ENCODE data around the gene MRPL28. TPM values are rescaled to one million over a fixed set of nuclear protein-coding genes. Genes with fewer than 3 reads are reported as not detected.

MRPL28 gene
- polyA plus RNA-seq, 3 donors, result 68.6 to 88.5 (median 88.1) TPM

GRCh38 chr16:377419-377951, 7.1 kb upstream of the MRPL28 start:
- peaks cover 0 to 3% (median 2%) of the 10 kb centered on the region in 3 donors for H3K27me3 Mint-ChIP-seq (ENCODE audit: low read depth in 3 of 3)
- peaks cover 32% of the 10 kb centered on the region for H4K20me1 ChIP-seq (ENCODE audit: insufficient read depth, low read length)
- H3K4me1 Mint-ChIP-seq, result peaks cover 13% of the 10 kb centered on the region
- no peaks in the 10 kb centered on the region for H3K27me3 ChIP-seq (ENCODE audit: control insufficient read depth in 2 of 2, insufficient read depth in 2 of 2, low read length in 2 of 2)
- H3K9me3 Mint-ChIP-seq, result no peaks in the 10 kb centered on the region
- no peak for DNase-seq
- no peak overlapping the region for H3K27ac ChIP-seq (ENCODE audit: low read depth in 1 of 2, low read length in 2 of 2)
- H3K9me3 ChIP-seq (replicated peaks in 1 of 2; ENCODE audit: control insufficient read depth in 1 of 2, insufficient read depth in 1 of 2, low read length in 2 of 2), result no peaks in the 10 kb centered on the region
- no peak for TF ChIP-seq CTCF (IDR thresholded peaks at IDR 0.05)
- no peak overlapping the region for H3K27ac Mint-ChIP-seq
- peaks cover 47 to 54% of the 10 kb centered on the region in 2 donors for H3K36me3 ChIP-seq (replicated peaks in 1 of 2; ENCODE audit: control insufficient read depth in 1 of 2, insufficient read depth in 2 of 2, low read length in 2 of 2)
- WGBS (ENCODE audit: insufficient coverage), result 96% methylated on average over 39 of the region's 42 CpGs
- H3K79me2 ChIP-seq (ENCODE audit: insufficient read depth, low read length), result peaks cover 31% of the 10 kb centered on the region
- no peak overlapping the region for H3K4me3 ChIP-seq (replicated peaks in 1 of 3; ENCODE audit: low read depth in 2 of 3, low read length in 3 of 3)
- peaks cover 22 to 48% of the 10 kb centered on the region in 2 donors for H3K36me3 Mint-ChIP-seq
- peaks cover 15 to 20% of the 10 kb centered on the region in 2 donors for H3K4me1 ChIP-seq (ENCODE audit: control insufficient read depth in 1 of 2, insufficient read depth in 2 of 2, low read length in 2 of 2)
- intact Hi-C loops (cut with micrococcal nuclease), result no loop called here
- no peak overlapping the region for H3K9ac ChIP-seq (ENCODE audit: insufficient read depth, low read length, poor library complexity, severe bottlenecking)
- no peak overlapping the region for H3K4me3 Mint-ChIP-seq
- H3K4me2 ChIP-seq (replicated peaks; ENCODE audit: extremely low read depth, low read length, poor library complexity, severe bottlenecking), result no peak overlapping the region
- no peak overlapping the region for H2AFZ ChIP-seq (ENCODE audit: insufficient read depth, low read depth, low read length, poor library complexity, severe bottlenecking)

- Histone ChIP-seq H3K4me2 (replicated peaks; ENCODE audit: extremely low read depth, low read length, poor library complexity, severe bottlenecking) (no peak overlapping the region), H3K9me3 (replicated peaks in 1 of 2; ENCODE audit: control insufficient read depth in 1 of 2, insufficient read depth in 1 of 2, low read length in 2 of 2) (no peaks in the 10 kb centered on the region), H3K9ac (ENCODE audit: insufficient read depth, low read length, poor library complexity, severe bottlenecking) (no peak overlapping the region), H4K20me1 (ENCODE audit: insufficient read depth, low read length) (peaks cover 32% of the 10 kb centered on the region), H3K79me2 (ENCODE audit: insufficient read depth, low read length) (peaks cover 28% of the 10 kb centered on the region), H3K36me3 (replicated peaks in 1 of 2; ENCODE audit: control insufficient read depth in 1 of 2, insufficient read depth in 2 of 2, low read length in 2 of 2) (peaks cover 52 to 59% of the 10 kb centered on the region in 2 donors), H2AFZ (ENCODE audit: insufficient read depth, low read depth, low read length, poor library complexity, severe bottlenecking) (no peak overlapping the region), H3K4me3 (replicated peaks in 1 of 3; ENCODE audit: low read depth in 2 of 3, low read length in 3 of 3) (no peak overlapping the region), H3K27ac (ENCODE audit: low read depth in 1 of 2, low read length in 2 of 2) (no peak overlapping the region), H3K4me1 (ENCODE audit: control insufficient read depth in 1 of 2, insufficient read depth in 2 of 2, low read length in 2 of 2) (peaks cover 15 to 17% of the 10 kb centered on the region in 2 donors), H3K27me3 (ENCODE audit: control insufficient read depth in 2 of 2, insufficient read depth in 2 of 2, low read length in 2 of 2) (no peaks in the 10 kb centered on the region)
- Mint-ChIP-seq H3K4me1 (peaks cover 12% of the 10 kb centered on the region), H3K9me3 (no peaks in the 10 kb centered on the region), H3K4me3 (no peak overlapping the region), H3K36me3 (peaks cover 27 to 54% of the 10 kb centered on the region in 2 donors), H3K27ac (no peak overlapping the region), H3K27me3 (ENCODE audit: low read depth in 3 of 3) (peaks cover under 1 to 2% (median 2%) of the 10 kb centered on the region in 3 donors)
- intact Hi-C loops (cut with micrococcal nuclease), result no loop called here
- WGBS (ENCODE audit: insufficient coverage), result 97% methylated on average over 16 of the region's 26 CpGs
- TF ChIP-seq CTCF (IDR thresholded peaks at IDR 0.05), result no peak
- DNase-seq, result no peak
Measured at GRCh38 chr16:376817-377418, 6.6 kb upstream of the MRPL28 start.

Measured in CD14-positive monocyte (primary cell).